Activated T-helper 17 cell treated with anti-CD3 and anti-CD28 coated beads, Interleukin-2, amount 50 U/mL, for 72 hours (primary cell): ENCODE results near the gene PREB. TPM values are rescaled to one million over a fixed set of nuclear protein-coding genes. Genes with fewer than 3 reads are reported as not detected.

Source experiments
- ATAC-seq: fragments of 150-1000 bp; cut with Tn5 transposase; replicated peaks from 2 replicates; pipeline ENCODE4 v1.10.0; 2021; ENCODE audit warnings: mild to moderate bottlenecking, moderate library complexity
- H3K27ac Mint-ChIP-seq: one replicate; pipeline ENCODE4 v1.8.0; 2022; ENCODE audit warnings: mixed read lengths
- H3K27me3 Mint-ChIP-seq: one replicate; pipeline ENCODE4 v1.8.0; 2022; ENCODE audit warnings: mixed read lengths
- H3K36me3 Mint-ChIP-seq: one replicate; pipeline ENCODE4 v1.8.0; 2022; ENCODE audit warnings: low read depth, mild to moderate bottlenecking, mixed read lengths
- H3K4me1 Mint-ChIP-seq: one replicate; pipeline ENCODE4 v1.8.0; 2022; ENCODE audit warnings: mixed read lengths
- H3K4me3 Mint-ChIP-seq: one replicate; pipeline ENCODE4 v1.8.0; 2022; ENCODE audit warnings: mild to moderate bottlenecking, mixed read lengths
- H3K9me3 Mint-ChIP-seq: one replicate; pipeline ENCODE4 v1.8.0; 2022; ENCODE audit warnings: mixed read lengths
- total RNA-seq, 2 donors: library from RNA; stranded (reverse); gene quantifications; one replicate each; pipeline ENCODE4 v1.2.3, GENCODE V29; 2022

Gene PREB
- total RNA-seq, 2 donors from 2014 or later, result 38.0 to 67.1 TPM

GRCh38 chr2:27100036-27100435 is 34.4 kb downstream of the PREB start:
- H3K27me3 Mint-ChIP-seq, result peaks cover 3% of the 10 kb centered on the region

GRCh38 chr2:27099334-27099955 is 35.0 kb downstream of the PREB start:
- Mint-ChIP-seq H3K4me1 (no peaks in the 10 kb centered on the region), H3K9me3 (no peaks in the 10 kb centered on the region), H3K36me3 (no peaks in the 10 kb centered on the region), H3K4me3 (no peak overlapping the region), H3K27me3 (peaks cover 1% of the 10 kb centered on the region), H3K27ac (no peak overlapping the region)
- no peak for ATAC-seq

More at GRCh38 chr2:27100036-27100435, 34.4 kb downstream of the PREB start:
- Mint-ChIP-seq H3K9me3 (no peaks in the 10 kb centered on the region), H3K27ac (no peak overlapping the region), H3K4me3 (no peak overlapping the region), H3K36me3 (no peaks in the 10 kb centered on the region), H3K4me1 (no peaks in the 10 kb centered on the region)
- no peak for ATAC-seq

- Mint-ChIP-seq H3K27ac (no peak overlapping the region), H3K4me3 (no peak overlapping the region), H3K9me3 (no peaks in the 10 kb centered on the region), H3K4me1 (no peaks in the 10 kb centered on the region), H3K27me3 (no peaks in the 10 kb centered on the region), H3K36me3 (no peaks in the 10 kb centered on the region)
- no peak for ATAC-seq
Measured at GRCh38 chr2:27097341-27097740, 37.1 kb downstream of the PREB start.

- no peaks in the 10 kb centered on the region for H3K27me3 Mint-ChIP-seq
Measured at GRCh38 chr2:27096748-27097297, 37.6 kb downstream of the PREB start.

GRCh38 chr2:27095745-27096651 is 38.4 kb downstream of the PREB start:
- H3K9me3 Mint-ChIP-seq, result no peaks in the 10 kb centered on the region
- no peak overlapping the region for H3K27ac Mint-ChIP-seq
- no peaks in the 10 kb centered on the region for H3K27me3 Mint-ChIP-seq
- H3K4me3 Mint-ChIP-seq, result no peak overlapping the region
- no peaks in the 10 kb centered on the region for H3K36me3 Mint-ChIP-seq
- ATAC-seq, result peak; percentile 76
- no peaks in the 10 kb centered on the region for H3K4me1 Mint-ChIP-seq

More at GRCh38 chr2:27096748-27097297, 37.6 kb downstream of the PREB start:
- Mint-ChIP-seq H3K9me3 (no peaks in the 10 kb centered on the region), H3K4me1 (no peaks in the 10 kb centered on the region), H3K36me3 (no peaks in the 10 kb centered on the region), H3K27ac (no peak overlapping the region), H3K4me3 (no peak overlapping the region)
- no peak for ATAC-seq

GRCh38 chr2:27095427-27095744 is 39.0 kb downstream of the PREB start:
- Mint-ChIP-seq H3K9me3 (no peaks in the 10 kb centered on the region), H3K4me1 (no peaks in the 10 kb centered on the region), H3K27me3 (no peaks in the 10 kb centered on the region), H3K36me3 (no peaks in the 10 kb centered on the region), H3K4me3 (no peak overlapping the region), H3K27ac (no peak overlapping the region)
- no peak for ATAC-seq

- Mint-ChIP-seq H3K36me3 (no peaks in the 10 kb centered on the region), H3K27ac (peak overlapping the region; percentile 25), H3K4me1 (no peaks in the 10 kb centered on the region), H3K4me3 (no peak overlapping the region), H3K9me3 (no peaks in the 10 kb centered on the region), H3K27me3 (no peaks in the 10 kb centered on the region)
- no peak for ATAC-seq
Measured at GRCh38 chr2:27094353-27094984, 40.0 kb downstream of the PREB start.

- no peaks in the 10 kb centered on the region for H3K36me3 Mint-ChIP-seq
- no peak overlapping the region for H3K4me3 Mint-ChIP-seq
- no peaks in the 10 kb centered on the region for H3K4me1 Mint-ChIP-seq
- H3K9me3 Mint-ChIP-seq, result no peaks in the 10 kb centered on the region
- H3K27ac Mint-ChIP-seq, result peak overlapping the region; percentile 25
- no peaks in the 10 kb centered on the region for H3K27me3 Mint-ChIP-seq
- no peak for ATAC-seq
Measured at GRCh38 chr2:27093430-27094352, 40.7 kb downstream of the PREB start.

GRCh38 chr2:27092696-27093429 is 41.6 kb downstream of the PREB start:
- H3K9me3 Mint-ChIP-seq, result no peaks in the 10 kb centered on the region
- no peak for ATAC-seq
- H3K27me3 Mint-ChIP-seq, result no peaks in the 10 kb centered on the region
- H3K4me3 Mint-ChIP-seq, result no peak overlapping the region
- no peaks in the 10 kb centered on the region for H3K36me3 Mint-ChIP-seq
- H3K4me1 Mint-ChIP-seq, result no peaks in the 10 kb centered on the region
- no peak overlapping the region for H3K27ac Mint-ChIP-seq

GRCh38 chr2:27091746-27092695 is 42.4 kb downstream of the PREB start:
- Mint-ChIP-seq H3K9me3 (no peaks in the 10 kb centered on the region), H3K27me3 (no peaks in the 10 kb centered on the region), H3K27ac (peak overlapping the region; percentile 15), H3K36me3 (no peaks in the 10 kb centered on the region), H3K4me1 (no peaks in the 10 kb centered on the region), H3K4me3 (no peak overlapping the region)
- ATAC-seq, result no peak

GRCh38 chr2:27089111-27089954 is 45.1 kb downstream of the PREB start:
- H3K4me3 Mint-ChIP-seq, result no peak overlapping the region
- no peaks in the 10 kb centered on the region for H3K4me1 Mint-ChIP-seq
- no peaks in the 10 kb centered on the region for H3K36me3 Mint-ChIP-seq
- ATAC-seq, result no peak
- H3K9me3 Mint-ChIP-seq, result no peaks in the 10 kb centered on the region
- no peak overlapping the region for H3K27ac Mint-ChIP-seq
- no peaks in the 10 kb centered on the region for H3K27me3 Mint-ChIP-seq

GRCh38 chr2:27088634-27089033 is 45.8 kb downstream of the PREB start:
- Mint-ChIP-seq H3K9me3 (no peaks in the 10 kb centered on the region), H3K36me3 (no peaks in the 10 kb centered on the region), H3K4me1 (no peaks in the 10 kb centered on the region), H3K27ac (no peak overlapping the region), H3K27me3 (no peaks in the 10 kb centered on the region), H3K4me3 (no peak overlapping the region)
- ATAC-seq, result no peak
